Activated CD4-positive, alpha-beta T cell treated with anti-CD3 and anti-CD28 coated beads, Interleukin-2, amount 50 U/mL, for 1 hour (primary cell): ENCODE measurements around the gene PMM2.
"Not testable (repeated sequence)": the region's sequence is repeated elsewhere in the genome, so short reads cannot be mapped to it uniquely, and the experiment has no call there.

Experiments used
- DNase-seq: peaks from one replicate; pipeline ENCODE4 v3.0.0-alpha.2; 2020

PMM2 gene

DNA sequence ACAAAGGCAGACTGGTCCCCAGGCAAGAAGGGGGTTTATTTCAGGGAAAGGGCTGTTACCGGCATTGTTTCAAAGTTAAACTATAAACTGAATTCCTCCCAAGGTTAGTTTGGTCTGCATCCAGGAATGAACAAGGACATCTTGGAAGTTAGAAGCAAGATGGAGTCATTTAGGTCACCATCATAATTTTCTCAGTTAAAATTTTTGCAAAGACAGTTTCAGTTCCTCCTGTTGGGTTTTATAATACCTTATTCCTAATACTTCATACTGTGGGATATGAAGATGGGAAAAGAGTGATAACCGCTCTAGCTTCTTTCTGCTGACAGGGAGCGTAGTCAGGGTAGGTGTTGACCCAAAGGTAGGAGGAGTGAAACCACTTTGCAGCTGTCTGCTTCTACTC lies 24.8 kb downstream of the PMM2 start:
- DNase-seq = no peak

DNA sequence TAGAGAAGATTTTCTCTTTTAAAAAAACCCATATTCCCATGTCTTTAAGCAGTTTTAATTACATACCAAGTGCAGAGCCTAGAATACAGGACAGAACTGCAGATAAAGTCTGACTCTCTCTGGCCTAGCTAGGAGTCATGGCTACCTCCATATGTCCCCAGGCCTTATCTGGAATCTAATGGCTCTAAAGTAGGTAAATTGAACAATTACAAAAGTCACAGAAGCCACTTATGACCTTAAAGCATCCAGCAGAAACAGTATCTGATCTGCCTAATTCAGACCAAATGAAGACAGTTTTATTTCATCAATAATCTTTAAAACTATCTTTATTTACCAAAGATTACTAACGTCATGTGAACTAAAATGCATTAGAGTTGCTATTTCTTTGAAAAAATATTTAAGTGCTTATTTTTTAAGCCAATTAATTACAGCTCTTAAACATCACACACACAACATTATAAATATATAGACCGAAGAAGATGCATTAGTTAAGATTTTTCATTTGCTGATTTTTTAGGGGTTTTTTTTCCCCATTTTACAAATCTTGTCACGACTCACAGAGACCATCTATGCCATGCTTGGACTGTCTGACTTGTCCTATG lies 28.7 kb downstream of the PMM2 start:
- DNase-seq = no peak

DNA sequence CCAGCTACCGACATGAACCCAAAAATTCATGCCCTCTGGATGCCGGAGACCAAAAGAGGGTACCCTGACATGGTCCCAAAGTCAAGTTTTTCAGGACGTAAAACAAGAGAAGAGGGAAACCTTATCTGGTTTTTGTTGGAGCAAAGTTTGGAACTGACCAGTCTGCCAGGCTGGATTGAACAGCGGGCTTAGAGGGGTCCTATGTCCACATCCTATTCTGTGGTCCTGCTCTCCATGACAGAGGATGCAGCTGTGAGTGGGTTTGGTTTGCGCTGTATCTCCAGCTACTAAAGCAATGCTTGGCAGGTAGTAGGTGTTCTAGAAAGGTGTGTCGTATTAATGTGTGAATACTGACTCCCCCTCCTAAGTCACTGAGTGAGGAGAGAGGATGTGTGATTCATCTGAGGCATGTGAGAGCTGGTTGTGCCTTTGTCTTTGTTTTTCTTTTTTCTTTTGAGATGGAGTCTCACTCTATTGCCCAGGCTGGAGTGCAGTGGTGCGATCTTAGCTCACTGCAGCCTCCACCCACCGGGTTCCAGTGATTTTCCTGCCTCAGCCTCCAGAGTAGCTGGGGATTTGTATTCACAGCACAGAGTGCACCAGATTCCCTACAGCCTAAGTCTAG lies 31.0 kb downstream of the PMM2 start:
- DNase-seq = no peak

DNA sequence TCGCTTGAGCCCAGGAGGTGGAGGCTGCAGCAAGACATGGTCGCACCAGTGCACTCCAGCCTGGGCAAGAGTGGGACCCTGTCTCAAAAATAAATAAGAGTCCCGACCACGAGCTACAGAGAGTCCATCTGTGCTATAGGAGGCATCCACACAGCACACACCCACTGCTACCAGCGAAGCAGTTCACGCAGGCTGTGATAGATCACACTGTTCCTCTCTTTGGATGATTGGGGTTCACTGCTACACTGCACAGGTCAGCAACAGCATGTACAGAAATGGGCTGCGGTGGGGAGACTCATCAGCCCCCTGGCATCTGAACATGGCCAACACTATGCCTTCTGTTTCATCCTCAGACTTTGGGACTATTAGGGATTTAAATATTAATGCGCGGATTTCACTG lies 33.8 kb downstream of the PMM2 start:
- DNase-seq = no peak

- no peak for DNase-seq
These were observed 34.5 kb downstream of the PMM2 start for GRCh38 chr16:8831871-8832716.

GRCh38 chr16:8832717-8833105 lies 35.1 kb downstream of the PMM2 start:
- no peak for DNase-seq

GRCh38 chr16:8836797-8837196 lies 39.2 kb downstream of the PMM2 start:
- DNase-seq = not testable (repeated sequence)

DNA sequence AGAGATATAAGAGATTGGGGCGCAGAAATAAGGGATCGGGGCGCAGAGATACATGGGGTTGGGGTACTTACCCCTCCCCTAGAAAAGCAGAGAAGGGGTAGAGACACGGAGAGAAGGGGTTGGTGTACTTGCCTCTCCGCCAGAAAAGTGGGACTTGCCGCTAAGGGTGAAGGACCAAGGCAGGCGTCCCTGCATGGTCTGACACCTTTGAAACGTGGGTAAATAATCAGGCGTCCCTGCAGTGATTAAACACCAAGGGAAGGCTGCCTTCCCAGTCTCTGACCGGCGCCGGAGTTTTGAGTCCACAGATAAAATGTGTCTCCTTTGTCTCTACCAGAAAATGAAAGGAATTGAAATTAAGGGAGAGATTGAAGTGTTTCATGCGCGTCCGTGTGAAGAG lies 40.0 kb downstream of the PMM2 start:
- not testable (repeated sequence) for DNase-seq

DNA sequence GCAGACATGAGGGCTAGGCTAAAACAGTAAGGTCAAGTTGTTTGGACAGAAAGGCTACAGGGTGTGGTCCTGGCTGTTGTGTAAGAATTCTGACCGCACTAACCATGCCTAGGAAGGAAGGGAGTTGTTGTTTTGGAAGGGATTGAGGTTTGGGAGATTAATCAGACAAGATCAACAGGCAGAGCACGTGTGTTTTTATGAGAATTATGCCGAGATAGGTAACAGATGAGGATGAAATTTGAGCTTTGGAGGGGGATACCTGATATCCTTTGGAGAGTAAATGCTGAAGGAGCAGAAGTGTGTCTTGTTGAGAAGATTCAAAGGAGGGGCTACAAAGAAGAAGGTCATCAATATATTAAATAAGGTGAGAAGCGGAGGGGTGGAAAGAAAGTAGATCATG lies 44.4 kb downstream of the PMM2 start:
- not testable (repeated sequence) for DNase-seq

- DNase-seq = not testable (repeated sequence)
These were observed 45.7 kb downstream of the PMM2 start for GRCh38 chr16:8843296-8843695.

DNA sequence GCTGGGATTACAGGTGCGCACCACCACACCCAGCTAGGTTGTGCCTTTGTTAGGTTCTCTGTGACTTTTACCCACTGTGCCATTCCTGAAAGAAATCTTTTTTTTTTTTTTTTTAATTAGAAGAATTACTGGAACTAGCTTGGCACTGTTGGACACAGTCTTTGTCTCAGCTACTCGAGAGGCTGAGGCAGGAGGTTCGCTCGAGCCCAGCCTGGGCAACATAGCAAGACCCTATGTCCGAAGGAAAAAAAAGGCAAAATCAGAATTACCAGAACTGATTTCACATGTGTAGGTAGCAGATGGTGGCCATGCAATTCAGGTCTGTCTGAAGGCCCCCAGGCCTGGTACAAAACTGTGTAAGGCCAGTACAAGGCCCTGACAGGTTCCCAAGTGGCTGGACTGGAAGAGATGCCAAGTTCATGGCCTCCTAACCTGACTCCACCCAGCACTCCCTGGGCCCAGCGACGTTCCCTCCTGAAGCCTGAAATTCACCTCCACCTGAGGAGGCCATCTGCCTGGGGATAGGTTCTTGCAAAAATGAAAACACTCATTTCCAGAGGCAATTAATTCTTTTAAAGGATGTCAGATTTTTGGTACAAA lies 48.2 kb downstream of the PMM2 start:
- DNase-seq = no peak

DNA sequence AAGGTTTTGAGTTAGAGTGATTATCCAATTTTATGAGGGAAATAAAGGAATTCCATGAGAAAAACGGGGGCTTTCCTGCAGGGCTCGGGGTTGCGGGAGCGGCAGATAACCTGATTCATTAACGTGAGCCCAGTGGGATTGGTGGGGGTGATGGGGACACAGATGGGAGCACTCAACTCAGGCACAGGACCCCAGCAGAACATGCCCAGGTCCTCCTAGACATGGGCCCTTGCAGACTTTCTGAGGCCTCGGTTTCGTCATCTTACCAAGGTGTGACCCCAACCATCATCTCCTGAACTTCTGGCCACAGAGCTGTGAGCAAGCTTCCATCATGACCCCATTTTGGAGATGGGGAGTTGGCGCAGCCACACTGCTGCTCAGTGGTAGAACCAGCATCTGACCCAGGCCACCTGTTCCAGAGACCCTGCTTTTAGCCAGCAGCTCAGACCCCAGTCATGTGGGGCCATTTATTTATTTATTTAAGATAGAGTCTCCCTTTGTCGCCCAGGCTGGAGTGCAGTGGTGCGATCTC lies 48.8 kb downstream of the PMM2 start:
- no peak for DNase-seq

DNA sequence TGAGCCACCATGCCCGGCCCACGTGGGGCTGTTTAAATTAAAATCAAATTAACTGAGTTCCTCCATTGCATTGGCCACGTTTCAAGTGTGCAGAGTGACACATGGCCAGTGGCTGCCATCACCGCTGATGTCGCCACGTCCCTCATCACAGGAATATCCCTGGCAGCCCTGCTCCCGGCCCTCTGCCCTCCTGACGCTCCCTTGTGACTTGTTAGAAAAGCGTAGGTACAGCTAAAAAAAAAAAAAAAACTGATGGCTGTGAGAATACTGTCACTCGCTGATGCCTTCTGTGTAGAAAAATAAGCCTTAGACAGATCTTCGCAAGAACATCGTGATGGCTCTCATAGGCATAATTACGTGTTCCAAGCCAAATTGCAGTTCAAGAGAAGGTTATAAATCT lies 49.5 kb downstream of the PMM2 start:
- DNase-seq = no peak

DNA sequence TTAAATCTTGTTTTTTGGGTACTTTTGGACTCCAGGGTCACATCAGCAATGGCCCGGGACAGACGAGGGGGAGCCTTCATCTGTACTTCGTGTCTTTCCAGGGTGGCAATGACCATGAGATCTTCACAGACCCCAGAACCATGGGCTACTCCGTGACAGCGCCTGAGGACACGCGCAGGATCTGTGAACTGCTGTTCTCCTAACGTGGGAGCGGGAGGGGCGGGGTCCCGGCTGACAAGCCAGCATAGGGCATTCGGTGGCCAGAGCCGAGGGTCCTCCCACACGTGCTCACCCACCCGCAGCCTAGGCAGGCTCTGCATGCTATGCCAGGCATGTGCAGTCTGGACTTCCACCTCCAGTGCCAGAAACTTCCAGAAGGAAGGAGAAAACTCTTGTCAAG lies 50.0 kb downstream of the PMM2 start:
- no peak for DNase-seq

DNA sequence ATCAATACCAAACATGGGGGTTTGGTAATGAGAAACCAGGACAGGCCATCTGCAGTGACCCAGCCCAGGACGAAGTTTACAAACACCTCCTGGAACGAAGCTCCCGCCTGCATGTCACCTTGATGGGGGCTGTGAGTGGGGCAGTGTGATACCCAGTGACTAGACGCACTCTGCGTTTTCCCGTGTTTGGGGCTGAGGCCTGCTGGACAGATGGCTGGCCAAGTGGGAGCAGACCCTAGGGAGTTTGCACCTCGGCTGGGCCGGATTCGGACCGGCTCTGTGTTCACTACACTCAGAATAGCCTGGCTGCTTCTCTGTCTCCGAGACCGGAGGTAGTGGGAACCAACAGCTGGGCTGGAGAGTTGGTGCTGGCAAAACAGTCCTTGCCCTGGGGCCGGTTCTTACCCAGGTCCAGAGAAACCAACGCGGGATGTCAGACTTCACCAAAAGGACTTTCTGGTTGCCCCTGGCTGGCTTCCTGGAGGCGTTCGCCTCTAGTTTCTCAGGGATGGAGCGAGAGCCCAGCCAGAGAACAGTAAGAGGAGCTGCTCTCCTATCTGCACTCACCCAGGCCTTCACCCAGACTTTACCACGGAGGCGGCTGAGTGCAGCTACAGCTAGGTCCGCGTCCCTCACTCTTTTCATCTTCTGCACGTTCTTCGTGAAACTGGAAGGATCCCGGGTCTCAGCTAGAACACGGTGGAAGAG lies 50.7 kb downstream of the PMM2 start:
- DNase-seq = no peak

- no peak for DNase-seq
These were observed 51.3 kb downstream of the PMM2 start for GRCh38 chr16:8848939-8849391.

DNA sequence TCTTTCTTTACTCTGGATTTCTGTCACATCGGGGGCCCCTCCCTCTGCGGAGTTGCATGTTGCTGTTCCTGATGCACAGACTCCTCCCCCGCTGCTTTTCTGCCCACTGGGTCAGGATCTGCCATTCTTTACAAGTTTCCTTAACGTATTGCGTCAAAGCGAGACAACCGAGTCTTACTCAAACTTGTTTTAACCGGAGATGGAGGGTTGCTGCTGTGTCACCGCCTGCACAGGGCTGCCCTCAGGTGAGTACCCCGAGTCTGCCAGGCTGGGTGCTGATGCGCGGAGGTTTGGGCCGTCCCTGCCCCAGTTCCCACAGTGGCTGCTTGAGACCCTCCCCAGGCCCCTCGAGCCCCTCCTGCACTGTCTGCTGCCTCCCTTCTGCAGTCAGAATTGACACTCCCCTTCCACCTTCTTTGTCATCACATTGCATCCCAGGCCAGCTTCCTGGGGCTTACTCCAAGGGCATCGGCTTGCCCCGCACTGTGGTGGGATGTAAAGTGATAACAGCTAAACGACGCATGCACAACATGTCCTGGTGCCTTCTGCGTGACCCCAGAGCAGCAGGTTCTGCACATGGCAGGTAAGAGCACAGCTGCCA lies 51.9 kb downstream of the PMM2 start:
- DNase-seq = no peak

DNA sequence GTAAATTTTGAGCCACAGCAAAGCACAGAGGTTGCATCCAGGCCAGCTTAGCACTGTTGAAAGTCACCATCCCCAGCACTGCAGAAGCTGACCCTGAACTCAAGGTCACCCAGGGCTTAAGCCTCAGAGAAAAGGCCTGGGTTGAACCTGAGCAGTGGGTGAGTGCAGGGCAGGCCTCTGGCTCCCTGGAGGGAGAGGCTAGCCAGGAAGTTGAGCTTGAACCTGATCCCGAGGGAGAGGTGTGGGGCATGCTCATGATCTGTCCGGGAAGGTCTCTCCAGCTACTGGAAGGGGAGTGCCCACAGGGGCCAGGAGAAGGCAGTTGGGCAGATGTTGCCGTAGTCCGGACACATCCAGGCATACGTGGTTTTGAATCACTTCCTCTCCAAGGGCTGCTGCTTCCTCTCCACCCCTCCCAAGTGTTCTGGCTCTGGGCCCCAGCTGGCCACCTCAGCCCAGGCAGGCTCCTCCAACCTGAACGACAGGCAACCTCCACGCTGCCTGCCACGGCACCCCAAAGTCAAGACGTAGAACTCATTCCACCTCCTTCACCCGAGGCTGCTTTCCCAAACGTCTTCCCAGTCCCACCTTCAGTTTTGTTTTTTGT lies 52.7 kb downstream of the PMM2 start:
- no peak for DNase-seq

- DNase-seq = no peak
These were observed 54.2 kb downstream of the PMM2 start for GRCh38 chr16:8851761-8852403.

- no peak for DNase-seq
These were observed 54.9 kb downstream of the PMM2 start for GRCh38 chr16:8852534-8852933.

- DNase-seq = no peak
These were observed 55.5 kb downstream of the PMM2 start for GRCh38 chr16:8853150-8853549.
